Body of pancreas (tissue), 4 donors: ENCODE data around the gene YARS1.

ENCODE experiments used
- CTCF ChIP-seq, 7 experiments: fragments of 450-650 bp in 4 of 7; fragments of 200-600 bp in 3 of 7; sonication (generic) in 3 of 7; IDR thresholded peaks; one replicate each; pipeline ENCODE4 v1.5.1; 2016 to 2019; ENCODE audit warnings: antibody characterized with exemption in 7 of 7
- POLR2A ChIP-seq, 3 donors: fragments of 450-650 bp; IDR thresholded peaks; one replicate each; pipeline ENCODE4 v1.6.1; 2016; ENCODE audit warnings: antibody characterized with exemption in 3 of 3, mild to moderate bottlenecking in 2 of 3

- TF ChIP-seq CTCF (IDR thresholded peaks at IDR 0.05), result no peak
- TF ChIP-seq POLR2A (IDR thresholded peaks at IDR 0.05), result no peak
Observed at GRCh38 chr1:32761936-32762335, 55.2 kb downstream of the YARS1 start.
